Activated T-helper 2 cell treated with anti-CD3 and anti-CD28 coated beads, Interferon-gamma antibody, Interleukin-2, Interleukin-4, amounts not matched to agents 10 μg/mL and 5 μg/mL and 100 μg/mL, durations not matched to agents 14 hours and 24 hours and 36 hours (primary cell): ENCODE measurements around the gene KLHDC4. TPM values are rescaled to one million over a fixed set of nuclear protein-coding genes. Genes with fewer than 3 reads are reported as not detected.
A peak's percentile ranks its signal among the peaks of the same experiment; 100 is the strongest.

Experiments used
- DNase-seq: peaks from one replicate; pipeline ENCODE4 v3.0.0; 2021; ENCODE audit warnings: low spot score
- H3K27ac Mint-ChIP-seq: one replicate; pipeline ENCODE4 v1.8.0; 2021; ENCODE audit warnings: mixed read lengths
- H3K27me3 Mint-ChIP-seq: one replicate; pipeline ENCODE4 v1.8.0; 2021; ENCODE audit warnings: low read depth, mixed read lengths
- H3K36me3 Mint-ChIP-seq: one replicate; pipeline ENCODE4 v1.8.0; 2021; ENCODE audit warnings: low read depth, mixed read lengths
- H3K4me1 Mint-ChIP-seq: one replicate; pipeline ENCODE4 v1.8.0; 2021; ENCODE audit warnings: low read depth, mixed read lengths
- H3K4me3 Mint-ChIP-seq: one replicate; pipeline ENCODE4 v1.8.0; 2021; ENCODE audit warnings: low read depth, mild to moderate bottlenecking, moderate library complexity, mixed read lengths
- H3K9me3 Mint-ChIP-seq: one replicate; pipeline ENCODE4 v1.8.0; 2021; ENCODE audit warnings: mixed read lengths
- intact Hi-C: fragments of 100-400 bp; cut with micrococcal nuclease; formaldehyde crosslinking; loops from one replicate; pipeline ENCODE4 v1.15.1; 2023
- total RNA-seq: library from RNA; stranded (reverse); gene quantifications from 2 replicates; pipeline ENCODE4 v1.2.3, GENCODE V29; 2022

Gene KLHDC4
- total RNA-seq, 1 donor from 2014 or later = 73.1 TPM

GRCh38 chr16:87671715-87672270, 94.0 kb downstream of the KLHDC4 start:
- Mint-ChIP-seq H3K36me3 (no peaks in the 10 kb centered on the region), H3K27me3 (no peaks in the 10 kb centered on the region), H3K4me1 (no peaks in the 10 kb centered on the region), H3K27ac (no peak overlapping the region), H3K4me3 (no peak overlapping the region), H3K9me3 (no peaks in the 10 kb centered on the region)
- intact Hi-C loops = no loop called here
- no peak for DNase-seq

- H3K4me1 Mint-ChIP-seq = no peaks in the 10 kb centered on the region
- no peak overlapping the region for H3K4me3 Mint-ChIP-seq
- intact Hi-C loops = no loop called here
- no peaks in the 10 kb centered on the region for H3K9me3 Mint-ChIP-seq
- no peak for DNase-seq
- H3K27ac Mint-ChIP-seq = no peak overlapping the region
- H3K36me3 Mint-ChIP-seq = no peaks in the 10 kb centered on the region
- H3K27me3 Mint-ChIP-seq = no peaks in the 10 kb centered on the region
Observed at GRCh38 chr16:87671221-87671620, 94.6 kb downstream of the KLHDC4 start.

- Mint-ChIP-seq H3K36me3 (no peaks in the 10 kb centered on the region), H3K27ac (no peak overlapping the region)
Observed at GRCh38 chr16:87669672-87670071, 96.1 kb downstream of the KLHDC4 start.

GRCh38 chr16:87667946-87668345, 97.8 kb downstream of the KLHDC4 start:
- H3K27me3 Mint-ChIP-seq = no peaks in the 10 kb centered on the region

More at GRCh38 chr16:87669672-87670071, 96.1 kb downstream of the KLHDC4 start:
- Mint-ChIP-seq H3K27me3 (no peaks in the 10 kb centered on the region), H3K4me1 (no peaks in the 10 kb centered on the region), H3K4me3 (no peak overlapping the region), H3K9me3 (no peaks in the 10 kb centered on the region)
- DNase-seq = no peak
- intact Hi-C loops = no loop called here

GRCh38 chr16:87667443-87667842, 98.3 kb downstream of the KLHDC4 start:
- DNase-seq = no peak
- Mint-ChIP-seq H3K4me3 (no peak overlapping the region), H3K27me3 (no peaks in the 10 kb centered on the region), H3K9me3 (no peaks in the 10 kb centered on the region), H3K4me1 (no peaks in the 10 kb centered on the region), H3K36me3 (no peaks in the 10 kb centered on the region), H3K27ac (no peak overlapping the region)
- intact Hi-C loops = no loop called here

More at GRCh38 chr16:87667946-87668345, 97.8 kb downstream of the KLHDC4 start:
- intact Hi-C loops = no loop called here
- Mint-ChIP-seq H3K27ac (no peak overlapping the region), H3K4me1 (no peaks in the 10 kb centered on the region), H3K4me3 (no peak overlapping the region), H3K36me3 (no peaks in the 10 kb centered on the region), H3K9me3 (no peaks in the 10 kb centered on the region)
- DNase-seq = no peak

GRCh38 chr16:87666919-87667318, 98.9 kb downstream of the KLHDC4 start:
- intact Hi-C loops = no loop called here
- H3K4me3 Mint-ChIP-seq = no peak overlapping the region

GRCh38 chr16:87665193-87665592, 100.6 kb downstream of the KLHDC4 start:
- Mint-ChIP-seq H3K36me3 (no peaks in the 10 kb centered on the region), H3K4me1 (no peaks in the 10 kb centered on the region), H3K9me3 (no peaks in the 10 kb centered on the region), H3K27ac (no peak overlapping the region), H3K27me3 (no peaks in the 10 kb centered on the region), H3K4me3 (no peak overlapping the region)
- no peak for DNase-seq
- intact Hi-C loops = no loop called here

More at GRCh38 chr16:87666919-87667318, 98.9 kb downstream of the KLHDC4 start:
- Mint-ChIP-seq H3K36me3 (no peaks in the 10 kb centered on the region), H3K9me3 (no peaks in the 10 kb centered on the region), H3K27me3 (no peaks in the 10 kb centered on the region), H3K4me1 (no peaks in the 10 kb centered on the region), H3K27ac (no peak overlapping the region)
- DNase-seq = no peak

GRCh38 chr16:87664792-87665191, 101.0 kb downstream of the KLHDC4 start:
- intact Hi-C loops = no loop called here
- Mint-ChIP-seq H3K4me3 (no peak overlapping the region), H3K4me1 (no peaks in the 10 kb centered on the region), H3K36me3 (no peaks in the 10 kb centered on the region), H3K9me3 (no peaks in the 10 kb centered on the region), H3K27me3 (no peaks in the 10 kb centered on the region), H3K27ac (no peak overlapping the region)
- DNase-seq = no peak

- H3K27me3 Mint-ChIP-seq = no peaks in the 10 kb centered on the region
- H3K4me1 Mint-ChIP-seq = no peaks in the 10 kb centered on the region
- H3K4me3 Mint-ChIP-seq = no peak overlapping the region
- no peaks in the 10 kb centered on the region for H3K9me3 Mint-ChIP-seq
- intact Hi-C loops = loop anchor here (2.0 kb wide), 1 partner anchor 50 kb away; no protein-coding TSS in a partner anchor
- DNase-seq = no peak
- H3K36me3 Mint-ChIP-seq = no peaks in the 10 kb centered on the region
- H3K27ac Mint-ChIP-seq = no peak overlapping the region
Observed at GRCh38 chr16:87662254-87663204, 103.3 kb downstream of the KLHDC4 start.

GRCh38 chr16:87661561-87661960, 104.2 kb downstream of the KLHDC4 start:
- Mint-ChIP-seq H3K9me3 (no peaks in the 10 kb centered on the region), H3K4me3 (no peak overlapping the region), H3K36me3 (no peaks in the 10 kb centered on the region), H3K27me3 (no peaks in the 10 kb centered on the region), H3K27ac (no peak overlapping the region), H3K4me1 (no peaks in the 10 kb centered on the region)
- intact Hi-C loops = no loop called here
- peak; percentile 22 for DNase-seq

- Mint-ChIP-seq H3K27me3 (no peaks in the 10 kb centered on the region), H3K27ac (no peak overlapping the region), H3K4me3 (no peak overlapping the region), H3K4me1 (no peaks in the 10 kb centered on the region), H3K9me3 (no peaks in the 10 kb centered on the region), H3K36me3 (no peaks in the 10 kb centered on the region)
- DNase-seq = no peak
- intact Hi-C loops = no loop called here
Observed at GRCh38 chr16:87658564-87659225, 107.1 kb downstream of the KLHDC4 start.
